ENCODE data around the gene C22orf23. TPM values are rescaled to one million over a fixed set of nuclear protein-coding genes. Genes with fewer than 3 reads are reported as not detected.

The C22orf23 gene
- total and polyA plus RNA-seq, 2 donors (not counting 1 experiment from before 2014, with no cell fraction given) = not detected

- CTCF ChIA-PET = no interaction called here
- Histone ChIP-seq H3K4me2 (replicated peaks; ENCODE audit: low read depth, low read length, poor library complexity, severe bottlenecking) (no peak overlapping the region), H3K4me3 (ENCODE audit: control extremely low read depth in 1 of 5, extremely low read depth in 1 of 5, insufficient read depth in 1 of 5, low read depth in 2 of 5, low read length in 4 of 5) (no peak overlapping the region), H3K27ac (ENCODE audit: low read length in 2 of 2) (no peak overlapping the region), H3K36me3 (replicated peaks in 1 of 2; ENCODE audit: control extremely low read depth in 1 of 2, control insufficient read depth in 1 of 2, extremely low read depth in 1 of 2, insufficient read depth in 2 of 2, low read length in 1 of 2) (no peaks in the 10 kb centered on the region), H3K27me3 (replicated peaks in 1 of 4; ENCODE audit: control extremely low read depth in 1 of 4, control insufficient read depth in 3 of 4, insufficient read depth in 4 of 4, low read length in 3 of 4) (no peaks in the 10 kb centered on the region), H3K9me3 (ENCODE audit: control extremely low read depth in 1 of 3, control insufficient read depth in 2 of 3, insufficient read depth in 1 of 3, low read length in 2 of 3) (no peaks in the 10 kb centered on the region), H3K79me2 (ENCODE audit: control insufficient read depth, insufficient read depth, low read length) (no peaks in the 10 kb centered on the region), H4K20me1 (ENCODE audit: control insufficient read depth, insufficient read depth, low read length, poor library complexity, severe bottlenecking) (no peaks in the 10 kb centered on the region), H2AFZ (ENCODE audit: insufficient read depth, low read depth, low read length, poor library complexity, severe bottlenecking) (no peak overlapping the region), H3K9ac (ENCODE audit: low read length) (no peak overlapping the region), H3K4me1 (ENCODE audit: control insufficient read depth in 2 of 2, insufficient read depth in 2 of 2, low read length in 2 of 2) (peaks cover 0 to 12% of the 10 kb centered on the region in 2 donors)
- H3K27ac Mint-ChIP-seq = no peak overlapping the region
- TF ChIP-seq EZH2 (IDR thresholded peaks at IDR 0.05; ENCODE audit: borderline replicate concordance, insufficient read depth, low read depth, low read length, poor library complexity, severe bottlenecking) (no peak), CTCF (IDR thresholded peaks at IDR 0.05) (no peak)
- DNase-seq (no peak), ATAC-seq (ENCODE audit: low read depth) (no peak)
- POLR2A ChIA-PET = no interaction called here
- H3K4me3 Mint-ChIP-seq = no peak overlapping the region
- 91% methylated on average over 5 of the region's 5 CpGs for WGBS (ENCODE audit: insufficient coverage)
- peaks cover 9% of the 10 kb centered on the region for H3K4me1 Mint-ChIP-seq
- intact Hi-C loops (cut with micrococcal nuclease) = no loop called here
- no peaks in the 10 kb centered on the region for H3K27me3 Mint-ChIP-seq
- H3K9me3 Mint-ChIP-seq (ENCODE audit: insufficient read depth) = no peaks in the 10 kb centered on the region
Observed at GRCh38 chr22:37990301-37990700, 36.9 kb upstream of the C22orf23 start.

GRCh38 chr22:37989146-37990045 lies 36.0 kb upstream of the C22orf23 start:
- no peak overlapping the region for H3K9ac ChIP-seq (ENCODE audit: low read length)
- no peaks in the 10 kb centered on the region for H3K9me3 ChIP-seq (ENCODE audit: control extremely low read depth in 1 of 3, control insufficient read depth in 2 of 3, insufficient read depth in 1 of 3, low read length in 2 of 3)
- no peak for DNase-seq
- Mint-ChIP-seq H3K27me3 (no peaks in the 10 kb centered on the region), H3K9me3 (ENCODE audit: insufficient read depth) (no peaks in the 10 kb centered on the region), H3K4me1 (peaks cover 3% of the 10 kb centered on the region), H3K27ac (no peak overlapping the region), H3K4me3 (no peak overlapping the region)
- H4K20me1 ChIP-seq (ENCODE audit: control insufficient read depth, insufficient read depth, low read length, poor library complexity, severe bottlenecking) = no peaks in the 10 kb centered on the region
- intact Hi-C loops (cut with micrococcal nuclease) = no loop called here
- TF ChIP-seq EZH2 (IDR thresholded peaks at IDR 0.05; ENCODE audit: borderline replicate concordance, insufficient read depth, low read depth, low read length, poor library complexity, severe bottlenecking) (no peak), CTCF (IDR thresholded peaks at IDR 0.05) (no peak)
- no peaks in the 10 kb centered on the region for H3K79me2 ChIP-seq (ENCODE audit: control insufficient read depth, insufficient read depth, low read length)
- WGBS (ENCODE audit: insufficient coverage) = 93% methylated on average over 7 of the region's 14 CpGs
- no peak overlapping the region for H2AFZ ChIP-seq (ENCODE audit: insufficient read depth, low read depth, low read length, poor library complexity, severe bottlenecking)
- H3K27me3 ChIP-seq (replicated peaks in 1 of 4; ENCODE audit: control extremely low read depth in 1 of 4, control insufficient read depth in 3 of 4, insufficient read depth in 4 of 4, low read length in 3 of 4) = no peaks in the 10 kb centered on the region
- no peak overlapping the region for H3K4me3 ChIP-seq (ENCODE audit: control extremely low read depth in 1 of 5, extremely low read depth in 1 of 5, insufficient read depth in 1 of 5, low read depth in 2 of 5, low read length in 4 of 5)
- peaks cover 0 to 5% of the 10 kb centered on the region in 2 donors for H3K4me1 ChIP-seq (ENCODE audit: control insufficient read depth in 2 of 2, insufficient read depth in 2 of 2, low read length in 2 of 2)
- H3K4me2 ChIP-seq (replicated peaks; ENCODE audit: low read depth, low read length, poor library complexity, severe bottlenecking) = no peak overlapping the region
- ATAC-seq (ENCODE audit: low read depth) = no peak
- CTCF ChIA-PET = no interaction called here
- POLR2A ChIA-PET = no interaction called here
- H3K27ac ChIP-seq (ENCODE audit: low read length in 2 of 2) = no peak overlapping the region
- H3K36me3 ChIP-seq (replicated peaks in 1 of 2; ENCODE audit: control extremely low read depth in 1 of 2, control insufficient read depth in 1 of 2, extremely low read depth in 1 of 2, insufficient read depth in 2 of 2, low read length in 1 of 2) = no peaks in the 10 kb centered on the region

All from B cell (primary cell).